CD4-positive, alpha-beta T cell treated with Interleukin-6 at 100 ng/mL for 8 hours (primary cell): Measurements from ENCODE around the gene SLC25A48.

Experiments
- DNase-seq: peaks from one replicate; pipeline ENCODE4 v3.0.0-alpha.2; 2020; ENCODE audit warnings: mixed read lengths, low spot score

The SLC25A48 gene, protein sequence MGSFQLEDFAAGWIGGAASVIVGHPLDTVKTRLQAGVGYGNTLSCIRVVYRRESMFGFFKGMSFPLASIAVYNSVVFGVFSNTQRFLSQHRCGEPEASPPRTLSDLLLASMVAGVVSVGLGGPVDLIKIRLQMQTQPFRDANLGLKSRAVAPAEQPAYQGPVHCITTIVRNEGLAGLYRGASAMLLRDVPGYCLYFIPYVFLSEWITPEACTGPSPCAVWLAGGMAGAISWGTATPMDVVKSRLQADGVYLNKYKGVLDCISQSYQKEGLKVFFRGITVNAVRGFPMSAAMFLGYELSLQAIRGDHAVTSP

DNA sequence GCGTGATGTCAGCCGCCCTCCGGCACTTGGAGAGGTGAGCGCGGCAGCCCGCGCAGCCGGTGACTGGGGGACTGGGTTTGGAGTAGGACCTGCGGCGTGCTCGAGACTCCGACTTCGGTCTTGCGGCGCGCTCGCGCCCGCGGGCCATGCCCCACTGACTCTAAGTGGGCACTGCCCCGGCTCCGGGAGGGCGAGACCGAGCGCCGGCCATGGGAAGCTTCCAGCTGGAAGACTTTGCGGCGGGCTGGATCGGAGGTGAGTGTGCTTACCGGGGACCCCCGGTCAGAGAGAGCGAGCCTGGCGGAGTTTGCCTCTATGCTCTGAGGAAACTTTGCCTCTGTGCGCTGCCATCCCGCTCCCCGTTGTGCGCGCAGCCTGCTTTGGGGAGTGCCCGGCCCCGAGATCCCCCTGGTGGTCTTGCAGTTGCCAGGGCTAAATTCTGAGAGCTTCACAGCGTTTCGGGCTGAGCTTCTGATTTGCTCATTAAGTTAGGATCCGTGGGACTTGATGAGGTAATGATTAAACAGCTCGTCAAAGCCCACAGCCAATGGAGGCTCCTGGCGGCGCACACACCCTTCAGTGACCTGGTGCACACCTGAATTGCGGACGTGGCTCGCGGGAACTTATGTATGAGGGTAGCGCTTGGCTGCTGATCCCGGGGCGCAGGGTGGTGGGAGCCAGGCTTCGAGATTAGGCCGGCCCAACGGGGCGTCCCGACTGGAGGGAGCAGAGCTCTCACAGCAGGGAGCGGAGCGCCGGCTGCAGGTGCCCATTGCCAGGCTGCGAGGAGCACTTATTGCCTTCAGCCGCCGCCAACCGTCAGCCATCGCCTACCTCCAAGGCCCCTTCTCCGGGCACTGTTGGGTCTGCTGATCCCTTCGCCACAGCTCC, at the start of gene SLC25A48:
Gene SLC25A48 (plus strand): TSS at position 25 of the 891 bp plus-strand sequence. CDS start 185 bp downstream, at position 210.
- DNase-seq = no peak

GRCh38 chr5:135800656-135801055, 33.8 kb upstream of the SLC25A48 start:
- DNase-seq = no peak

DNA sequence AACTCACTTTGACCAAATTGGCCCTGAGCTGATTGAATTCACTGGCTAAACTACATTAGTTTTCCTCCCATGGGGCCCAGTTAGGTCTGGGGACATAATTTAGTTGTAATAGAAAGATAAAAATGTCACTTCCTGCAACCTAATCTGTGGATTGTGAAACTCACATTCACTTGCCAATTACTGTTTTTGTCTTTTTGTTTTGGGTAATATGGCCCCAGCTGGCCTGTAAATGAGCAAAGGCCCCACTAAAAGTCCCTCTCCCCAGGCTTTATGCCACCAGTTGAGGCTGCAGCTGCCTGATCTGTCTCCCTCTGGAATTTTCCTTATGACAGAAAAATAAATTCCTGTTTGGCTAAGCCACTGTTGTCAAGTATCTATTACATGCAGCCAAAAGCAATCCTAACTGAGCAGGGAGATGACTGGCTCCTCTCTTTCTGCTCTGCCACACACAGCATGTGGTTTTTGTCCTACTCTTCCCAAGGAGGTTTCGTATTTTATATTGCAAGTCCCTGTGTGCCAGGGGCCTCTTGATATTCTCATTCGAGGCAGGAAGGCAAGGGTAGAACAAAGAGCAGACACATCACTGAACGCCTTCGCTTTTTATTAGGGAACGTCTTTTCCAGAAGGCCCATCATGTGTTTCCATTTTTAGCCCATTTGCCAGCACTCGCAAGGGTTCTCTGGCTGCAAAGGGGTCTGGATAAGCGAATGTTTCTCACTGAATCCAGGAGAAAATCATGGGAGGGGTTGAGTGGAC, 24.1 kb upstream of the SLC25A48 start:
- no peak for DNase-seq

- no peak for DNase-seq
These were observed 23.5 kb upstream of the SLC25A48 start for GRCh38 chr5:135811007-135811406.

DNA sequence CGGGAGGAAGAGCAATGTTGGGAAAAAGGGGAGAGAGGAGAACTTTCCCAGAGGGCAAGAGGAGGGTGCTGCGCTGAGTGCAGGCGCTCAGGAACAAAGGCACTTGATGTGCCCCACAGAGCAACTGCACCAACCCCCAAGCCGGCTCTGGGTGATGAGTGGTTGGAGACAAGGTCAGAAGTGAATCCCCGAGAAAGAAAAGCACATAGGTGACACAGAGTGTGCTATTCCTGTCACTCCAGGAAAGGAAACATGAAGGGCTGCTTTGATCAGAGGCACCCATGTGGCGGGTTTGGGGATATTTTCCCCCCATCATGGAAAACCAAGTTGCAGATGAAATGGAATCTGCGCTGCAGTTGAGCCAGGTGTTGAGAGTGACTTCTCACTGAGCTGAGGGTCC, 20.7 kb upstream of the SLC25A48 start:
- no peak for DNase-seq

- no peak for DNase-seq
These were observed 20.1 kb upstream of the SLC25A48 start for GRCh38 chr5:135814316-135814715.

DNA sequence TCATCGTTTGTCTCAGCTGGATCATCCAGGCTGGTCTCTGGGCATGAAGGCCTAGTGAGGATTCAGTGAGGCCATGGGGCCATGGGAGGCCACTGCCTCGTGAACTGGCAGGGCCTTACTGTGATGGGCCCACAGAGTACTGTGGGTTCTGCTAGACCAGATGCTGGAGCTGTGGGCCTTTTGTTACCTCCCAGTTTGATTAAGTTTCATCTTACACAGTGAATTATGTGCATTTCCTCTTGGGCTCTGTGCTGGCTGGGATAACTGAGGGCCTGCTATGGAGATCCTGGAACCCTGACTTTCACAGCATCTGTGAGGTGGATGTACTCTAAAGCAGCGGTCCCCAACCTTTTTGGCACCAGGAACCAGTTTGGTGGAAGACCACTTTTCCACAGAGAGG, 19.7 kb upstream of the SLC25A48 start:
- DNase-seq = no peak

GRCh38 chr5:135821061-135821801, 13.2 kb upstream of the SLC25A48 start:
- DNase-seq = no peak

GRCh38 chr5:135821802-135822201, 12.7 kb upstream of the SLC25A48 start:
- DNase-seq = no peak

- no peak for DNase-seq
These were observed 12.2 kb upstream of the SLC25A48 start for GRCh38 chr5:135822286-135822685.

- DNase-seq = no peak
These were observed 11.5 kb upstream of the SLC25A48 start for GRCh38 chr5:135822959-135823358.

GRCh38 chr5:135823881-135824280, 10.6 kb upstream of the SLC25A48 start:
- DNase-seq = no peak

DNA sequence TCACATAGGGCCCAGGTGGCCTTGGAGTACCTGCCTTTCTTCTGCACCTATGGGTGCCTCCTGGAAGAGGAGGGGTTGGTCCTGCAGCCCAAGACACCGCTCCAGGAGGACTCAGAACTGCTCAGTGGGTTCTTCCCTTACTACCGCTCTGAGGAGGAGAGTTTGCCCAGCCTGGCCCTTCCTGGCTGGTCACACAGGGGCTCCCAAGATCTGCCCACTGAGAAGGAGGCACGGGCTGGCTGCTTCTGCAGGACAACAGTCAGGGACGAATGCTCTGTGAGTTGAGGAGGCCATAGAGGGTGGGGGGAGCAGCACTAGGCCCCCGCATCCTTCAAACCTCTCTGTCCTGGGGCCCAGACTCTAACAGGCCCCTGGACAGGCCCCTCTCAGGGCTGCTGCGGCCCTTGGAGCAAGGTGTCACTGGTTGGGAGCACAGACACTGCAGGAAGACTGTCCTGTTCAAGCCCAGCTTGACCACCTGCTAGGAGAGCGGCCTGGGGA, 9.9 kb upstream of the SLC25A48 start:
- no peak for DNase-seq

DNA sequence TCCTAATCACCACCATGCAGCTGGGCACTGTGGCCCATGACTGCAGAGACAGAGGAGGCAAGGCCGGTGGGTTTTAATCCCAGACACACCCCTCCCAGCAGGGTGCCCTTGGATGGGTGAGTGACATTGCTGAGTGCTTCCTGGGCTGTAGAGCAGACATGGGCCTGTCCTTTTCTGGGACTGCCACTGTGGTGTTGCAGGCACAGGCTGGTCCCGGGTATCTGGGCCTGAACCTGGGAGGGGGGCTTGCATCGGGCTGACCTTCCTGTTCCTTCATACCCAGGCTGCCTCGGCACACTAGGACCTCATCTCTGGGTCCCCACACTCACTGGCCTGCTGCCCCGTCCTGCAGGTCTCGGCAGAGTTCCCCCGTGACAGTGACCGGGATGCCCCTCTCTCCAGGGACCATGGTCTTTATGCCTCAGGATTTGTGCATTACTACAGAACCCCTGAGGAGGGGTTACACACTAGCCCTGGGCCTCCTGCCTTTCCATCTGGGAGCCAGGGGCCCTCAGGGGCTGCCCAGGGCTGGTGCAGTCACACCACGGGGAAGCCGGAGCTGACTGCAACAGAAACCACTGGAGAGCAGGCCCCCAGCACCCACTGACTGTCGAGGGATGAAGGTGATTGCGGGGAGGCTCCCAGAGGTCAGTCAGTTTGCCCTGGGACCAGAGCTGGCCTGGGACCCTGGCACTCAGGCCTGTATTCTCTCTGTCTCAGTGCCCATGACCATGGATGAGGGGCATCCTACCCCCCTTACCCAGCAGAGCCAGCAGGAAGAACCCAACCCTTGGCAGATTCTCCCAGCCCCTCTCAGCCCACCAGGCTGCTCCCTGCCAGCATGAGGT, 8.9 kb upstream of the SLC25A48 start:
- DNase-seq = no peak

DNA sequence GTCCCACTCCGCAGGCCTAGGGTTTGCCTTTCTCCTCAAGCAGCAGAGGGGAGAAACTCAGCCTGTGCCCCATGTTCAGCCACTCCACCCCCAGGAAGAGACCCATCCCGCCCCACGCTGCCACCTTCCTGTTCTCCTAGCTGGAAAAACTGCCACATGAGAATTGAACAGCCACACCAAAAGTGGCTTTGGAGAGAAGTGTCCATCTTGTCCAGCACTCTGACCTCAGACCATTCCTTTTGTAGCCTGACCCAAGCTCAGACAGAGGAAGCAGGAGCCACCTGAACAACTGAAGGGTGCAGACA, 8.3 kb upstream of the SLC25A48 start:
- no peak for DNase-seq

DNA sequence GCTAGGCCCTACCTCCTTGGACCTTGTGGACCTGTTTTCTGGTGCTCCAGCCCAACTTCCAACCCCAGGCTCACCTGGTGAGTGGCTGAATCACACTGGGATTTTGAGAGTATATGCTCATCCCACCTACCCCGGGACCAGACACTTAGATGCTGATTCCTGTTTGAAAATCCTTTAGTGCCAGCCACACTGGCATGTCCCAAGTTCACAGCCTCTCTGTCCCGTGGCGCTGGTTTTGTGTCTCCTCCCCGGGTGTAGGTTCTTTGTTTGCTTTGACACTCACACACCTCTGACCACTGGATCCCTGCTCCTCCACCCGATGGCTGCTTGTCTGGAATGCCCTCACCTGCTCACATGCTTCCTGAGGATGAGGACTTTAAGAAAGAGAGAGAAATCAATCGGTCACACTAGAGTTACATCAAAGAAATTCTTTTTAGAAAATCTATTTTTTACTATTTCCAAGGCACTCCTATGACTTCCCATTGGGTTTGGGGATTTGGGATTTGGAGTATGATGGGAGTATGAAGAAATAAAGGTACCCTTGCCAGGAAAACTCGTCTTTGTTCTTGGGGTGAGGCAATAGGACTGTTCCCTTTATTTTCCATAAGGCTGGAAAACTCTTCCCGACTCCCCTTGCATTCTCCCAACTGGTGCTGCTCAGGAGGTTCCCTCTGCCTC, 7.3 kb upstream of the SLC25A48 start:
- no peak for DNase-seq

DNA sequence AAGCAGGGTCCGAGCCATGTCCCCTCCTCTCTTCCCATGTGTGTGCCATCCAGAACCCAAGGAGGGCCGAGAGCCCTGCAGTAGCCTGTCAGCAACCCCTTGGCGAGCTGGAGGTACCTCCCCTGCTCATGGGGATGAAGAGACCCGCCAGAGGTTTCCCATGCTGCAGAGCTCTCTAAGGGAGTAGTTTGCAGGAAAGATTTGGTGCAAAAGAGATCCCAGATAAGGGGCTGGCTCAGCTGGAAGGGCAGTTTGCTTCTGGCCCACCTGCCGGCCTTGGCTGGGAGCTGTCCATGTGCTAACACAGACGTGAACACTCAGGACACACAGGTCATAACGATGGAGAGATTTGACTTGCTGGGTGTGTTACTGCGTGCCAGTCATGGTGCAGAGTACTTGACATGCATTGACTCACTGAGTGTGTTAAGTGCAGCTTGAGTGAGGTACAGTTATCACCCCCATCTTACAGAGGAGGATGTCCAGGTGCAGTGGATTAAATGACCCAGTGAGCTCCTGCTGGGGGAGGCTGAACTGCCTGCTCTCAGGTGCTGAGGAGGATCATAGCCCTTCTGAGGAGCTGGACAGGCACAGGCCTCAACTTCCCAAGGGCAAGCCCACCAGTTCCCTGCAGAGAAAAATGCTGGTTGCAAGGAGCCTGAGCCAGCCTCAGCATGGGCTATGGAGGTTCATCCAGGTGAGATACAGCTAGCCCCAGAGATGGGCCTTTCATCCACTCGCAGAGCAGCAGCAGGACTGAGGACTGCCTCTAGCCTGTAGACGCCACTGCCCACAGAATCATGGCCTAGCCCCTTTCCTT, 6.3 kb upstream of the SLC25A48 start:
- DNase-seq = no peak

DNA sequence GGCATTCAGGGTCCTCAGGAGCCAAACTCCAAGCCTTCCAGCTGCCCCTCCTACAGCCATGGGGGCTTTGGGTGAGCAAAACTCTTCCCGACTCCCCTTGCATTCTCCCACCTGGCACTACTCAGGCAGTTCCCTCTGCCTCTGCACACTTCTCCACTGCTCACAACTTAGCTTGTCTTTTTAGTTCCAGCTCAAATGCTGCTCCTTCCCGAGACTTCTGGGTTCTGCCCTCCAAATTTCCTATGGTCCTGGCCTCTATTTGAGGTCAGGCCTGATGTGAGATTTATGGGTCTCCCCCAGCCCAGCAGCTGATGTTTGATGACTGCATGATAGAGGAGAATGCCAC, 5.7 kb upstream of the SLC25A48 start:
- no peak for DNase-seq

GRCh38 chr5:135829179-135829578, 5.3 kb upstream of the SLC25A48 start:
- no peak for DNase-seq
